DMS153 (cell line): ENCODE results near the gene CASTOR2.
A peak's percentile ranks its signal among the peaks of the same experiment; 100 is the strongest.
"Not testable (repeated sequence)": the region's sequence is repeated elsewhere in the genome, so short reads cannot be mapped to it uniquely, and the experiment has no call there.

Source experiments
- DNase-seq: peaks from one replicate; lab custom pipeline; 2025; lab: John Stamatoyannopoulos, UW

Gene CASTOR2

GRCh38 chr7:74994869-74995543 is 30.5 kb downstream of the CASTOR2 start:
- DNase-seq = not testable (repeated sequence)

GRCh38 chr7:74996361-74996760 is 31.9 kb downstream of the CASTOR2 start:
- DNase-seq = not testable (repeated sequence)

GRCh38 chr7:74997811-74998210 is 33.3 kb downstream of the CASTOR2 start:
- not testable (repeated sequence) for DNase-seq

GRCh38 chr7:75001356-75001755 is 36.9 kb downstream of the CASTOR2 start:
- DNase-seq = not testable (repeated sequence)

- DNase-seq = no peak
These were observed 45.5 kb downstream of the CASTOR2 start for GRCh38 chr7:75010036-75010435.

- DNase-seq = no peak
These were observed 53.3 kb downstream of the CASTOR2 start for GRCh38 chr7:75017832-75018231.

GRCh38 chr7:75018570-75019364 is 54.3 kb downstream of the CASTOR2 start:
- no peak for DNase-seq

- no peak for DNase-seq
These were observed 55.3 kb downstream of the CASTOR2 start for GRCh38 chr7:75019800-75020199.

GRCh38 chr7:75024922-75025321 is 60.4 kb downstream of the CASTOR2 start:
- no peak for DNase-seq

GRCh38 chr7:75028299-75028698 is 63.8 kb downstream of the CASTOR2 start:
- no peak for DNase-seq

GRCh38 chr7:75033064-75033463 is 68.6 kb downstream of the CASTOR2 start:
- DNase-seq = no peak

GRCh38 chr7:75033826-75034225 is 69.3 kb downstream of the CASTOR2 start:
- no peak for DNase-seq

- DNase-seq = no peak
These were observed 74.0 kb downstream of the CASTOR2 start for GRCh38 chr7:75038508-75038907.

- DNase-seq = no peak
These were observed 74.7 kb downstream of the CASTOR2 start for GRCh38 chr7:75039166-75039565.

- DNase-seq = no peak
These were observed 75.2 kb downstream of the CASTOR2 start for GRCh38 chr7:75039709-75040108.

GRCh38 chr7:75040512-75040911 is 76.0 kb downstream of the CASTOR2 start:
- DNase-seq = no peak

GRCh38 chr7:75042286-75042685 is 77.8 kb downstream of the CASTOR2 start:
- DNase-seq = no peak

- DNase-seq = no peak
These were observed 78.6 kb downstream of the CASTOR2 start for GRCh38 chr7:75042831-75043703.

- peak; percentile 10 for DNase-seq
These were observed 81.4 kb downstream of the CASTOR2 start for GRCh38 chr7:75045881-75046280.

- no peak for DNase-seq
These were observed 84.2 kb downstream of the CASTOR2 start for GRCh38 chr7:75048435-75049379.

GRCh38 chr7:75049817-75050216 is 85.3 kb downstream of the CASTOR2 start:
- no peak for DNase-seq
